NCI-H1417 treated with DMSO at 0.1 percent for 48 hours (cell line): Measurements from ENCODE around the gene TUBGCP3.
"Not testable (repeated sequence)": the region's sequence is repeated elsewhere in the genome, so short reads cannot be mapped to it uniquely, and the experiment has no call there.

Experiments used
- DNase-seq: peaks from one replicate; lab custom pipeline; 2025; lab: John Stamatoyannopoulos, UW

TUBGCP3 gene

GRCh38 chr13:112530861-112531260 lies 57.1 kb downstream of the TUBGCP3 start:
- no peak for DNase-seq

GRCh38 chr13:112529216-112529615 lies 58.7 kb downstream of the TUBGCP3 start:
- no peak for DNase-seq

GRCh38 chr13:112526146-112526853 lies 61.7 kb downstream of the TUBGCP3 start:
- no peak for DNase-seq

GRCh38 chr13:112525356-112525945 lies 62.5 kb downstream of the TUBGCP3 start:
- no peak for DNase-seq

- no peak for DNase-seq
Observed at GRCh38 chr13:112522578-112522977, 65.4 kb downstream of the TUBGCP3 start.

- no peak for DNase-seq
Observed at GRCh38 chr13:112521073-112521685, 66.8 kb downstream of the TUBGCP3 start.

- DNase-seq: no peak
Observed at GRCh38 chr13:112519517-112520060, 68.4 kb downstream of the TUBGCP3 start.

- no peak for DNase-seq
Observed at GRCh38 chr13:112516218-112516617, 71.7 kb downstream of the TUBGCP3 start.

GRCh38 chr13:112513761-112514160 lies 74.2 kb downstream of the TUBGCP3 start:
- DNase-seq: no peak

GRCh38 chr13:112510987-112511685 lies 76.8 kb downstream of the TUBGCP3 start:
- no peak for DNase-seq

GRCh38 chr13:112510002-112510780 lies 77.8 kb downstream of the TUBGCP3 start:
- DNase-seq: peak; percentile 31

- no peak for DNase-seq
Observed at GRCh38 chr13:112509190-112509589, 78.8 kb downstream of the TUBGCP3 start.

- DNase-seq: no peak
Observed at GRCh38 chr13:112506046-112506445, 81.9 kb downstream of the TUBGCP3 start.

GRCh38 chr13:112496166-112496565 lies 91.8 kb downstream of the TUBGCP3 start:
- no peak for DNase-seq

GRCh38 chr13:112495465-112495864 lies 92.5 kb downstream of the TUBGCP3 start:
- no peak for DNase-seq

GRCh38 chr13:112489199-112489598 lies 98.8 kb downstream of the TUBGCP3 start:
- DNase-seq: no peak

- DNase-seq: not testable (repeated sequence)
Observed at GRCh38 chr13:112488343-112489050, 99.5 kb downstream of the TUBGCP3 start.

- DNase-seq: no peak
Observed at GRCh38 chr13:112487127-112487517, 100.8 kb downstream of the TUBGCP3 start.

GRCh38 chr13:112486386-112487126 lies 101.4 kb downstream of the TUBGCP3 start:
- DNase-seq: no peak

- not testable (repeated sequence) for DNase-seq
Observed at GRCh38 chr13:112485814-112486213, 102.1 kb downstream of the TUBGCP3 start.
